K562 treated with DMSO at 1 percent for 12 hours (cell line): ENCODE measurements around the gene CAPS2. TPM values are rescaled to one million over a fixed set of nuclear protein-coding genes. Genes with fewer than 3 reads are reported as not detected.

Experiments
- total RNA-seq: library from RNA; unstranded; fragments of 300-600 nt; gene quantifications from 2 replicates; pipeline ENCODE4 v1.2.3, GENCODE V29; 2022; ENCODE audit not compliant: insufficient read depth

Gene CAPS2
- total RNA-seq, result 1.3 TPM in 1 of 2 replicates, not detected in the other

DNA sequence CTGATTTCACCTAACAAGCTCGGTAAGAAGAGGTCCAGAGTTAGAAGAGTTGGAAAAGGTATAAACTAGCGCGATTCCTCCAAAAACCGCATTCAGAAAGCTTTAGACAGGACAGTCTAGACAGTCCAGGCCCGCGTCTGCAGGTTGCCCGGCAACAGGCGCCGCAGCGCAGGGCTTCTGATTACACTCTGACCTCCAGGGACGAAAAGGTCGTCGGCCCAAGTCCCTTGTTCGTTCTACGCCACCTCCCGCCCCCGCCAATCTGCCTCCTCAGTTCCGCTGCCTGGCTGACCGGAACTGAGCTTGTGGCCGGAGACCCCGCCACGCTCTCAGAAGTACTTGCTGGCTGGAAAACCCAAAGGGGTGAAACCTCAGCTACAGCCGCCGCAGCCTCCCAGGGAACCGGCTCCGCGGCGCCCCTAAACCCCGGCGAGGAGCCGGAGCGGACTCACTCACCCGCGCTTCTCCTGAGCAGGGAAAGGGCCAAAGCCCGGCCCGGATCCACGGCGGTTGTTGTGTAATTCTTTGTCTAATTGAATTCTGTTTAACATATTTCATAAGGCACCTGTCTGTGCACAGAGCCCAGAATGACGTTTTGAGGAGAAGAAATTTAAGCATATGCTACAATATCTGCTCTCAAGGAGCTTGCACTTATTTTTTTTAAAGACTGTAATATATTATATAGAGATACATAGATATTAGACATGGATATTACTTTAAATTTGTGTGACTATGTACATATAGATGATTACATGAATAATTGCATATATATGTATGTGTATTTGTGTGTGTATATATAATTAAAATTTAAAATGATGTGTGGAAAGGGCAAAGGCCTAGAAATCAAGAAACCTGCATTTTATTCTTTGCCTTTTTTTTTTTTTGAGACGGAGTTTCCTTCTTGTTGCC is at the start of gene CAPS2:
CAPS2 (minus strand) TSS at position 407 of the 909 bp plus-strand sequence. CDS start 3,826 bp downstream, outside the sequence.

DNA sequence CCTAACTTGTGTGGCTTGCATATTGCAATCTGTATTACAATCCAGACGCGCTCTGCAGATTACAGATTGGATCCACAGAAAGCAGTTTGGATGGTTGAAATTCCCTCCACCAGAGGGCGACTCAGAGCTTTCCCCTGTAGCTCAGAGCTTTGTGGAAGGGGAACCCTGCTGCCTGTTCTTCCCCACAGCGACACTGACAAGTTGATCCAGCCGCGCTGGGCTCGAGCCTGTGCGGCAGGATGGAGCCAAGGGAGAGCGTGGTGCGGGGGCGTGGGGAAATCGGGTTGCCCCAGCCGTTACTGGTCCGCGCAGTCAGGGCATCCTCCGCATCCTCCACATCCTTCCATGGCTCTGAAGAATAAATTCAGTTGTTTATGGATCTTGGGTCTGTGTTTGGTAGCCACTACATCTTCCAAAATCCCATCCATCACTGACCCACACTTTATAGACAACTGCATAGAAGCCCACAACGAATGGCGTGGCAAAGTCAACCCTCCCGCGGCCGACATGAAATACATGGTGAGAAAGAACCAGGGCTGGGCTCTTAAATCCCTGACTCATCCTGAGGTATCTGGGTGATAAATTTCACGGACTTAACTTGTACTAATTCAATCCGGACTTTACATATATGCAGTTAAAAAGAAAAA is 4.4 kb upstream of the CAPS2 start, which contains the start of gene GLIPR1L1:
GLIPR1L1 (plus strand) TSS at position 287 of the 647 bp plus-strand sequence; CDS start at position 346, 59 bp downstream.

Other genes starting within 250 kb of the CAPS2 start
- gene KCNC2, start 120.5 kb downstream of the CAPS2 start, total RNA-seq, result not detected in 2 replicates
- gene GLIPR1L1, start 4.3 kb upstream of the CAPS2 start, total RNA-seq, result not detected in 2 replicates
- not detected in 2 replicates for gene GLIPR1L2, start 60.8 kb upstream of the CAPS2 start, total RNA-seq
- 0.78 and 1.9 TPM in 2 replicates for gene GLIPR1, start 150.4 kb upstream of the CAPS2 start, total RNA-seq
- gene KRR1, start 181.3 kb upstream of the CAPS2 start, total RNA-seq, result 6.2 and 19.8 TPM in 2 replicates